ENCODE measurements around the gene SH3RF3.

- peak; percentile 60 to 81 (median 78); a peak in 5 of 6 replicates for TF ChIP-seq CTCF (IDR thresholded peaks at IDR 0.05 in 2 of 3, conservative IDR thresholded peaks at IDR 0.05 in 1 of 3; ENCODE audit: borderline replicate concordance in 1 of 3, insufficient read depth in 1 of 3, low read depth in 2 of 3, low read length in 2 of 3)
- TF ChIP-seq POLR2AphosphoS5 (IDR thresholded peaks at IDR 0.05; ENCODE audit: low read depth, low read length) = no peak
- TF ChIP-seq, protein P1, sequence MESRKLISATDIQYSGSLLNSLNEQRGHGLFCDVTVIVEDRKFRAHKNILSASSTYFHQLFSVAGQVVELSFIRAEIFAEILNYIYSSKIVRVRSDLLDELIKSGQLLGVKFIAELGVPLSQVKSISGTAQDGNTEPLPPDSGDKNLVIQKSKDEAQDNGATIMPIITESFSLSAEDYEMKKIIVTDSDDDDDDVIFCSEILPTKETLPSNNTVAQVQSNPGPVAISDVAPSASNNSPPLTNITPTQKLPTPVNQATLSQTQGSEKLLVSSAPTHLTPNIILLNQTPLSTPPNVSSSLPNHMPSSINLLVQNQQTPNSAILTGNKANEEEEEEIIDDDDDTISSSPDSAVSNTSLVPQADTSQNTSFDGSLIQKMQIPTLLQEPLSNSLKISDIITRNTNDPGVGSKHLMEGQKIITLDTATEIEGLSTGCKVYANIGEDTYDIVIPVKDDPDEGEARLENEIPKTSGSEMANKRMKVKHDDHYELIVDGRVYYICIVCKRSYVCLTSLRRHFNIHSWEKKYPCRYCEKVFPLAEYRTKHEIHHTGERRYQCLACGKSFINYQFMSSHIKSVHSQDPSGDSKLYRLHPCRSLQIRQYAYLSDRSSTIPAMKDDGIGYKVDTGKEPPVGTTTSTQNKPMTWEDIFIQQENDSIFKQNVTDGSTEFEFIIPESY (IDR thresholded peaks at IDR 0.05; ENCODE audit: extremely low read depth, insufficient replicate concordance, low read length) = no peak
- no peak for TF ChIP-seq POLR2A (IDR thresholded peaks at IDR 0.05; ENCODE audit: borderline replicate concordance, extremely low read depth, insufficient read depth, insufficient read length)
- TF ChIP-seq EZH2 (IDR thresholded peaks at IDR 0.05) = no peak
- no peak for TF ChIP-seq SIN3A (IDR thresholded peaks at IDR 0.05; ENCODE audit: low read depth)
- no peak for TF ChIP-seq EZH2phosphoT487 (IDR thresholded peaks at IDR 0.05; ENCODE audit: borderline replicate concordance)
- TF ChIP-seq CBX3 (IDR thresholded peaks at IDR 0.05; ENCODE audit: low read depth) = no peak
- TF ChIP-seq MAX (IDR thresholded peaks at IDR 0.05) = no peak
- no peak for TF ChIP-seq YY1 (IDR thresholded peaks at IDR 0.05; ENCODE audit: extremely low read depth, insufficient replicate concordance, low read depth, low read length)
- TF ChIP-seq, protein P2, sequence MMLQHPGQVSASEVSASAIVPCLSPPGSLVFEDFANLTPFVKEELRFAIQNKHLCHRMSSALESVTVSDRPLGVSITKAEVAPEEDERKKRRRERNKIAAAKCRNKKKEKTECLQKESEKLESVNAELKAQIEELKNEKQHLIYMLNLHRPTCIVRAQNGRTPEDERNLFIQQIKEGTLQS (IDR thresholded peaks at IDR 0.05) = no peak
Observed at GRCh38 chr2:109128048-109128615, 873 bp upstream of the SH3RF3 start.

All from HCT116 (cell line).